ENCODE results near the gene GLT1D1. TPM values are rescaled to one million over a fixed set of nuclear protein-coding genes. Genes with fewer than 3 reads are reported as not detected.

The GLT1D1 gene
- total RNA-seq, 4 donors from 2014 or later, result 0.57 to 2.9 (median 1.4) TPM

DNA sequence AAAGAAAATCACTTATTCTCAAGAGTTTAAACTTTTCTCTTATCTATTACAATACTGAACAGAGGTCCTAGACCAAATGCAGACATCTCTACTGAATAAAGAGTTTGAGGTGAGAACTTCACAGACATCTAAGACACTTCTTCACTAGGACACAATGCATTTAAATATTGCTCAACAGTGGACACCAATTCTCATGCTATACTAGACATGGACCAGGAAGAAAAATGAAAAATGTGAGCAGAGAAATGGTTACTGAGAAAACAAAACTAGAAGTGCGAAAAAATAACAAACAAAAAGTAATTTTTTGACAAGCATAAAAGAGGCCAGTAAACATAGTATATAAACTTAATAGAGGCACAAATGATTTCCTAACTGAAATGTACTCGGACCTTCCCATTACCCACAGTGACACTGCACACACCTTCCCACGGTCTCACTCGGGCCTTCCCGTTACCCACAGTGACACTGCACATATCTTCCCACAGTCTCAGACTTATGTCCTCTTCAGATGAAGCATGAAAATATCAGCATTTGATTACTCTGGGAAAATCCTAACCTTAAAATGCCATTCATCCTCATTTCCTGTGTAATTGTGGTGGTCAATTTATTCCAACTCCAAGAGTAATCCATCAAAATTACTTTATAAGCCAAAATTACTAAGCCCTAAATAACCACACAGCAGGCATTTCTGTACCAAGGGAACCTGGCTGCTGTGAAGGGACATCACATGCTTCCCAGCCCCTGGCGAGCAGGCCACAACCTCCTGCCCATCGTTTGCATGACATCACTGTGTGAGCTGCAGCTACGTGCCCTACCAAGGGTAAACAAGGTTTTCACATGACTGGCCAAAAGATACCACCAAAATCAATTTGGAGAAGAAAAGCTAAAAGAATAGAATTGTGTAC lies 35.9 kb upstream of the GLT1D1 start:
- DNase-seq (ENCODE audit: low spot score in 2 of 2), result peak in 1 of 2 donors; percentile 67
- no peak for TF ChIP-seq EP300 (IDR thresholded peaks at IDR 0.05)
- TF ChIP-seq, protein P1, sequence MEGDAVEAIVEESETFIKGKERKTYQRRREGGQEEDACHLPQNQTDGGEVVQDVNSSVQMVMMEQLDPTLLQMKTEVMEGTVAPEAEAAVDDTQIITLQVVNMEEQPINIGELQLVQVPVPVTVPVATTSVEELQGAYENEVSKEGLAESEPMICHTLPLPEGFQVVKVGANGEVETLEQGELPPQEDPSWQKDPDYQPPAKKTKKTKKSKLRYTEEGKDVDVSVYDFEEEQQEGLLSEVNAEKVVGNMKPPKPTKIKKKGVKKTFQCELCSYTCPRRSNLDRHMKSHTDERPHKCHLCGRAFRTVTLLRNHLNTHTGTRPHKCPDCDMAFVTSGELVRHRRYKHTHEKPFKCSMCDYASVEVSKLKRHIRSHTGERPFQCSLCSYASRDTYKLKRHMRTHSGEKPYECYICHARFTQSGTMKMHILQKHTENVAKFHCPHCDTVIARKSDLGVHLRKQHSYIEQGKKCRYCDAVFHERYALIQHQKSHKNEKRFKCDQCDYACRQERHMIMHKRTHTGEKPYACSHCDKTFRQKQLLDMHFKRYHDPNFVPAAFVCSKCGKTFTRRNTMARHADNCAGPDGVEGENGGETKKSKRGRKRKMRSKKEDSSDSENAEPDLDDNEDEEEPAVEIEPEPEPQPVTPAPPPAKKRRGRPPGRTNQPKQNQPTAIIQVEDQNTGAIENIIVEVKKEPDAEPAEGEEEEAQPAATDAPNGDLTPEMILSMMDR (IDR thresholded peaks at IDR 0.05), result no peak
- TF ChIP-seq POLR2A (IDR thresholded peaks at IDR 0.05), result no peak
- peak in 1 of 3 donors; percentile 15 for TF ChIP-seq POLR2AphosphoS5 (IDR thresholded peaks at IDR 0.05)
- Histone ChIP-seq H3K36me3 (peaks cover 7% of the 10 kb centered on the region), H3K9me3 (no peaks in the 10 kb centered on the region), H3K27ac (peak overlapping the region; percentile 60), H3K4me1 (peaks cover 50% of the 10 kb centered on the region), H3K4me3 (no peak overlapping the region), H3K27me3 (no peaks in the 10 kb centered on the region)
- WGBS, result 40% methylated on average over 8 of the region's 8 CpGs

DNA sequence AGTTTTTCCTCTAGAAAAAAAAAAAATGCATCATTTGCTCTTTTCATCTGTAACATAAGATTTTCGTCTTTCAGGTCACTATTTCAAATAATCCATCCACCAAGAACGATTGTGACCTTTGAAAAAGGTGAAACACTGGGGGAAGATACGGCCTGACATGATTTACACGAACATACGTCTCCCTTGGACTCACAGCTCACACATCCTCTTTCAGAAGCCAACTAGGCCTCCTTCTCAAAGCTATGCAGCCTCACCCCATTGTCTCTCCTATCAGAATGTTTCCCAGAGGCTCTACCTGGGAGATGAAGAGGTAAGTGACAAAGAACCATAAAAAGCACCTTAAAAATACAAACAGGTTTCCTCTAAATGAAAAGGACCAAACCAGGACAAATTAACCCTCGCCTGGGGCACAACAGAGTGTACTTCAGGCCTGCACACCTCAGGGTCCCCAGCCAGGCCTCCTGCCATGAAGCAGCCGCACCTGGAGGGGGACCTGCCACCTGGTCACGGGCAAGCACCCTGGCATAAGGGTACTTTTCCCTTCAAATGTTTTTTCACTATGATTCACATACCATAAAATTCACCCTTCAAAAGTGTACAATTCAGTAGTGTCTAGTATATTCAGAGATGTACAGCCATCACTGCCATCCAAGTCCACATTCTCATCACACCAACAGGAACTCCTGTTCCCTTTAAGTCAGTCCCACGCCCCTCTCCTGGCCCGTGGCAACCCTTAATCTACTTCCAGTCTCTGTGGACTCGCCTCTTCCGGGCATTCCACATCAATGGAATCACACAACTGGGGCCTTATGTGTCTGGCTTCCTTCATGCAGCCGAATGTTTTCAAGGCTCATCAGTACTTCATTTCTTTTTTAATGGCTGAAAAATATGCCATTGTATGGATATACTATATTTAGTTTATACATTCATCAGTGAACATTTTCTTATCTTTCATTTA lies 34.9 kb upstream of the GLT1D1 start:
- Histone ChIP-seq H3K36me3 (peaks cover 6% of the 10 kb centered on the region), H3K27me3 (no peaks in the 10 kb centered on the region), H3K27ac (peak overlapping the region; percentile 60), H3K4me1 (peaks cover 58% of the 10 kb centered on the region), H3K4me3 (no peak overlapping the region), H3K9me3 (no peaks in the 10 kb centered on the region)
- TF ChIP-seq EP300 (IDR thresholded peaks at IDR 0.05), result no peak
- TF ChIP-seq POLR2A (IDR thresholded peaks at IDR 0.05), result no peak
- TF ChIP-seq, protein P1 (IDR thresholded peaks at IDR 0.05), result no peak
- TF ChIP-seq POLR2AphosphoS5 (IDR thresholded peaks at IDR 0.05), result no peak
- DNase-seq (ENCODE audit: low spot score in 2 of 2), result peak in 1 of 2 donors; percentile 48
- WGBS, result 47% methylated on average over 13 of the region's 13 CpGs

DNA sequence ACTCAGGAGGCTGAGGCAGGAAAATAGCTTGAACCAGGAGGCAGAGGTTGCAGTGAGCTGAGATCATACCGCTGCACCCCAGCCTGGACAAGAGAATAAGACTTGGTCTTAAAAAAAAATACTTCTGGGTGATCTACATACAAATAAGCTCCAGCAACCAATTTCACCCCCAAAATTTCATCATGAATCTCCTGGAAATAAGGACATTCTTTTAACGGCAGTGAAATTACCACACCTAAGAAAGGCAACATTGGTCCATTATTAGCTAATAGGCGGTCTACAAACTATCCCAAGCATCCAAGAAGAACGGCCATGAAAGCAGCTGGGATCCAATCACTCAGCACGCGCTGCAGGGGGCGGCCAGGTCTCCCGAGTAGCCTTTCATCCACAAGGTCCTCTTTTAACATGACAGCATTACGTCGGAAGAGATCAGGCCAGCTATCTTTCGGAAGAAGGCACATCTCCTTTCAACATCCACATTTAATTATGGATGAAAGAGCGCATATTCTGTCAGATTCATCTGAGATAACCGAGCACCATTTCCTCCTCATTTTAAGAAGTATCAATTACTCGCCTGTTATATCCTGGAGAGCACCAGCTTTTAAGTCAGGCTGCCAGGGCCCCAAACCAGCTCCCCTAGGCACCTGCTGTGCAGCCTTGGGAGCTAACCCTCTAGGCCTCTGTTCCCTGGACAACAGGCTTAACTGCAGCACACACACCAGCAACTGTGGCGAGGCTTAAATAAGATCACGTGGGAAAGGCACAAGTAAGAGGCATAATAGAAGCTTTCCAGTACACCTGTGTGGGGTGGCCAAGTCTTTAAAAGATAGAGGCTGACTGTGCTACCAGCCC lies 33.8 kb upstream of the GLT1D1 start:
- Histone ChIP-seq H3K4me3 (no peak overlapping the region), H3K27me3 (no peaks in the 10 kb centered on the region), H3K36me3 (no peaks in the 10 kb centered on the region), H3K9me3 (no peaks in the 10 kb centered on the region), H3K27ac (no peak overlapping the region), H3K4me1 (peaks cover 62% of the 10 kb centered on the region)
- peak in 1 of 2 donors; percentile 27 for DNase-seq (ENCODE audit: low spot score in 2 of 2)
- TF ChIP-seq POLR2AphosphoS5 (IDR thresholded peaks at IDR 0.05) (no peak), EP300 (IDR thresholded peaks at IDR 0.05) (no peak), POLR2A (IDR thresholded peaks at IDR 0.05) (no peak)
- TF ChIP-seq, protein P1 (IDR thresholded peaks at IDR 0.05), result no peak
- WGBS, result 83% methylated on average over 16 of the region's 16 CpGs

DNA sequence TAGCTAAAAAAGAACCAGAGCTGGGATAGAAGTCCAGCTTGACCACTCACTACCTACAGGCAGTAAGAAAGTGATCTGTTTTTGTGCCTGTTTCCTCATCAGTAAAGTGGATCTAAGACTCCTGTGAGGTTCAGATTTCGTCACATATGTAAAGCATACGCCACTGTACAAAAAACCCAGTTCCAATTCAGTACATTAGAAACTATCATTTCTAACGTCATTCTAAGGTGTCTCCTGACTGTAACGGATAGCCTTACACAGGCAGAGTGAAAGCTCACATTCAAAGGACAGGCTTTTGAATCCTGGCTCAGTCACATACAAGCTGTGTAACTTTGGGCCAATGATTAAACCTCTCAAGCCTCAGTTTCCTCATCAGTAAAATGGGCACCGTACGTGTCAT lies 33.0 kb upstream of the GLT1D1 start:
- H3K9me3 ChIP-seq, result no peaks in the 10 kb centered on the region
- peaks cover 65% of the 10 kb centered on the region for H3K4me1 ChIP-seq
- H3K36me3 ChIP-seq, result no peaks in the 10 kb centered on the region
- DNase-seq (ENCODE audit: low spot score in 2 of 2), result no peak
- WGBS, result 98% methylated on average over 6 of the region's 6 CpGs
- no peaks in the 10 kb centered on the region for H3K27me3 ChIP-seq
- TF ChIP-seq, protein P1 (IDR thresholded peaks at IDR 0.05), result no peak
- TF ChIP-seq EP300 (IDR thresholded peaks at IDR 0.05) (no peak), POLR2A (IDR thresholded peaks at IDR 0.05) (no peak), POLR2AphosphoS5 (IDR thresholded peaks at IDR 0.05) (no peak)
- H3K27ac ChIP-seq, result no peak overlapping the region
- H3K4me3 ChIP-seq, result no peak overlapping the region
